Measurements from ENCODE around the gene STIMATE.
A peak's percentile ranks its signal among the peaks of the same experiment; 100 is the strongest.

STIMATE gene

DNA sequence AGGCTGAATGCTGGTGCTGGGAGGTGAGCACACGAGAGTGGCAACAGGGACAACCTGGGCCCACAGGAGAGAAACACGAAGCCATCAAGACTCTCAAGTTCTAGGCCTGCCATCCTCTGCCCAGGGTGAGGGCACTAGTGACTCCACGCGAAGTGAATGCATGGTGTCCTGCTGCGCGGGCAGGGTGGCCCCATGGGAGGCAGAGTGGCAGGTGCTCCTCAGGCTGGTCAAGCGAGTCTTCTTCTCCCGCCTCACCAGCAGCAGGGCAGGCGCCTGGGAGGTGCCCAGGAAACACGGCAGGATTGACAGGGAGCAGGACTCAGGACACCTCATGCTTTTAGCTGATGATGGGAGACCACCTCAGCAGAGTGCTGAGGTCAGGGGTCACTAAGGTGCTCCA, 26.9 kb downstream of the STIMATE start:
- DNase-seq (ENCODE audit: low read depth in 2 of 2): no peak

DNA sequence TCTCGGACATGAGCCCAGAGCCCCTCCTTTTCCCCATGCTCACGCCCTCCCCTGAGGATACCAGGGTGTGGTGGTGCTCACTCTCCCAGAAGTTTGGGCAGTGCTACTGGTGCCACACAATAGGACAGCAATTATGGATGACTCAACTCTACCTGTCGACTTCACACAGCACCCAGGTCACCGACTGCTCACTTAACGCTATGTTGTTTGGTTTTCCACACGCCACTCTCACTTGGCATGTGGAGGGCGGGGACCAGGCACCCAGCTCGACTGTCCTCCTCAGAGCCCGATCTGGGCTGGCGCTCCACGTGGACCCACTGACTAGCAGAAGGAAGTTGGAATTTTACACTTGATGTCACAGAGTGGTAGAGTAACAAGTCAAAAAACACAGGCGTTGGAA, 30.9 kb downstream of the STIMATE start:
- no peak for DNase-seq (ENCODE audit: low read depth in 2 of 2)

DNA sequence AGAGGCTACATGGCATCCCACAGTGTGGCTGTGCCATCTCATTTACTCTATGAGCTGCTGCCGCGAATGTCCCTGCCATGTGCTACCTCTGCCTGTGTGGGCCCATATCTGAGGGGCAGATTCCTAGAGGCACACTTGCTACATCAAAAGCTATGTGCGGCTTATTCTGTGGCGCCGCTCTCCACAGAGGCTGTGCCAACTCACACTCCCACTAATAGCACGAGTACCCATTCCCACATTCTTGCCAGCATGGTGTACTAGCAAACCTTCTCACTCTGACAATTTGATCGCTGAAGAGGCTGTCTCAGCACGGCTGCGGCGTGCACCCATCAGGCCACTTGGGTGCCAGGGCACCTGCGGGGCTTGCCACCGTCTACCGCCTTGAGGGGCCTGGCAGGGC, 31.4 kb downstream of the STIMATE start:
- no peak for DNase-seq (ENCODE audit: low read depth in 2 of 2)

DNA sequence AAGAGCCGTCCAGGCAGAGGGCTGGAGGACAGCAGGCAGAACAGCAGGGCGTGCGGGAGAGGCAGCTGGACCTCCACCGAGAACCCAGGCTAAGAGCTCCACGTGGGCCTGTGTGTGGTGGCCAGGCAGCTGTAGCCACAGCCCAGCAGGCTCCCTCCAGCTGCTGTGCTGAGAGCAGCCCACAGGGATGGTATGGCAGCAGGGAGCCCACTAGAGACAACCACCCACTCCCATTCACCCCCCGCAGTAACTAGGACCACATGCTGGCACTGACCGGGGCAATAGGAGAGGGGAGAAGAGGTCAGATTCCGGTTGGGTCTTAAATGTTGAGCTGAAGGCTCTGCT, 37.0 kb downstream of the STIMATE start:
- DNase-seq (ENCODE audit: low read depth in 2 of 2): no peak

DNA sequence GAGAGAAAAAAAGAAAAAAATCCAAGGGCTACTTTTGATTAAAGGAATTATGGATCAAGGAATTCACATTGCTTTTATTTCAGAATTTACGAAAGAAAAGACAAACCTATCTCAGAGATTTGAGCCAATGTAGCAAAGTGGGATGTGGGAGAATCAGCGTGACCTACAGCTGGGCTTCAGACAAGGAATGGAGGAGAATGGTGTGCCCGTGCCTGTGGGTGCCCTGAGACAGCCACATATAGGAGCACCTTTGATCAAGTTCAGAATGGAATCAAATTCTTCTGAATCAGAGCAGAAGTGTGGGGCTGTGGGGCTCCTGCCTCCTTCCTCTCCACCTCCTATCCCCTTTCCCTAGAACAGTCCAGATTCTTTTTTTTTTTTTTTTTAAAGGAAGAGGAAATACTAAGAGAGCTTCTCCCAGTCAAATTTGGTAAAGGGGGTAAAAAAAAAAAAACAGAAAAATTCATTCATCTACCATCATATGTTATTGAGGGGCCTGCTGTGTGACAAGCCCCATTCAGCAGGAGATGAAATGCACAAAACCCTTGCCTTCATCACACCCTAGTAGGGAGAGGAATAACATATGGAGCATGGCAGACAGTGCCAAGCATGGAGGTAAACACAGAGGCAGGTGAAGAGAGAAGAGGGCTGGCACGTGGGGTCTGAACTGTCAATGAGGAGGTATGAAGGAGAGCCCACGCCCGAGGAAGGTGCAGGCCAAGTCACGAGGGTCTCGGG, 37.5 kb downstream of the STIMATE start:
- DNase-seq (ENCODE audit: low read depth in 2 of 2): no peak

DNA sequence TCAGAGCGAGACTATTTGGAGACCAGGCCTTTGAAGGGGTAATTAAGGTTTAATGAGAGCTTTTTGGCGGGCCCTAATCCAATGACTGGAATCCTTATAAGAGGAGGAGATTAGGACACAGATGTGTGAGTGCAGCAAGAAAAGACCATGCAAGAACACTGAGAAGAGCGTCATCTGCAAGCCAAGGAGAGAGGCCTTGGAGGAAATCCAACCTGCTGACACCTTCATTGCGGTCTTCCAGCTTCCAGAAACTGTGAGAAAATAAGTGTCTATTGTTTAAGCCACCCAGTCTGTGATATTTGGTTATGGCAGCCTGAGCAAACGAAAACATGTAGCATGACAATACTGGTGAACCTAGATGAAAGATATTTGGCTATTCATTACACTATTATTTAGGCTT, 39.5 kb downstream of the STIMATE start:
- no peak for DNase-seq (ENCODE audit: low read depth in 2 of 2)

DNA sequence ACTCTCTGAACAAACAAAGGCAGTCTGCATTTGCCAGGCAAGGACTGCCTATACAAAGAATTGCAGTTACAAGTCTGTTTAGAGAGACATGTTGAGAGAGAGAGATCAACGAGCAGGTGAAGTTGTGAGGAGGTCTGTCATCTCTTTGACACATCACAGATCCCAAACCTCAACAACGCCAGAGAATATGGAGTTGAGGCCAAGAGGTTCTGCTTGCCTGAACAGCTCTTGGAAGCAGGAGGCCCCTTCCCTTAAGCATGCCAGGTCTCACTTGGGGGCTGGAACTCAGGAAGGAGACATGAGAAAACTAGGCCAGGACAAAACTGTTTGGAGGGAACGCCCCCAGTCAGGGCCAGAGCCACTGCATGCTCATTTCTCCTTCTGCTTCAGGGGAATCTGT, 40.2 kb downstream of the STIMATE start:
- no peak for DNase-seq (ENCODE audit: low read depth in 2 of 2)

DNA sequence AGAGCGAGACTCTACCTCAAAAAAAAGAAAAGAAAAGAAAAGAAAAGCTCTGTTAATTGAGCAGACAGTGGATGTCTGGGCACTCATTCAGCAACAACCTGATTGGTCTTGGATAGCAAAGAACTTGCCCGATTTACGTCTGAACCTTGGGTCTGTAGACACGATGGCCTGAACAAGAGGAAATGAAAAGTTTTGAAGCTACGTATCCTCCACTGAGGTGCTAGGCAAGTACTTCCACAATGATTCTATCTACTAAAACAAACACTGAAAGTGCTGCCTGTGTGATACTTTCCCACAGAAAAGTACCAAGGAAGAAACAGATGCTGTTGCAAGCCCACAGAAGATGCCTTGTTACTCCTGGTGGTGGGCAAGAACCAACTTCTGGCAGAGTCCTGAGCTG, 40.7 kb downstream of the STIMATE start:
- DNase-seq (ENCODE audit: low read depth in 2 of 2): no peak

DNA sequence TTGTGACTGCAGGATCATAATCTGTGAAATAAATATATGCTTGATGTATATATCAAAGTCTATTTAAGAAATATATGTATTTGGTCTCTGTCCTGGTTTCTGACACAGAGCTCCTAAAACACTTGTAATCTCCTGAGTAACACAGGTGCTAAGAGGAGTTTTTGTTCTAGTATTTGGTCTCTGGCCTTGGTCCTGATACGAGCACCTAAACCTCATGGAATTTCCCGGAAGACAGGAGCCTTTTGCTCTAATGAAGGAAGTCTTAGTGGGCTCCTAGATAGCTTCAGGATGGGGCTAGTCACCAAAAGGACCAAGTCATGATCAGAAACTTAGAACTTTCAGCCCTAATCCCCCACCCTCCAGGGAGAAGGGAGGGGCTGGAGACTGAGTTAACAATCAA, 43.3 kb downstream of the STIMATE start:
- no peak for DNase-seq (ENCODE audit: low read depth in 2 of 2)

DNA sequence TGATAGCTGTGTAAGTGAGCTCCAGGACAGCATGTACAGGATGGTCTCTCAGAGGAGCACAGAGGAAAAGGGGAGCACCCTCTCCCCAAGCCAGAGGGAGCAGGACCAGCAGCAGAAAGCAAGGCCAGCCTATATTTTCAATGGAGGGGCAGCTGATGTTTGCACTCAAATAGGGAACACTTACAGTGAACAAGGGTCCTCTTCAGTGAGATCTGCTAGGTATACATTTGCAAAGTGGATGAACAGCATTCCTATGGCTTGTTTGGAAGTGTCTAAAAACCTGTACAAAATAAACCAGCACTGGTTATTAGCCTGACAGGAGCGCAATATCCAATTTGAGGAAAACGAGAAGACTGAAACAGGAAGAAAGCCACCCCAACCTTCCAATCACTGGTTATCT, 44.9 kb downstream of the STIMATE start:
- DNase-seq (ENCODE audit: low read depth in 2 of 2): no peak

DNA sequence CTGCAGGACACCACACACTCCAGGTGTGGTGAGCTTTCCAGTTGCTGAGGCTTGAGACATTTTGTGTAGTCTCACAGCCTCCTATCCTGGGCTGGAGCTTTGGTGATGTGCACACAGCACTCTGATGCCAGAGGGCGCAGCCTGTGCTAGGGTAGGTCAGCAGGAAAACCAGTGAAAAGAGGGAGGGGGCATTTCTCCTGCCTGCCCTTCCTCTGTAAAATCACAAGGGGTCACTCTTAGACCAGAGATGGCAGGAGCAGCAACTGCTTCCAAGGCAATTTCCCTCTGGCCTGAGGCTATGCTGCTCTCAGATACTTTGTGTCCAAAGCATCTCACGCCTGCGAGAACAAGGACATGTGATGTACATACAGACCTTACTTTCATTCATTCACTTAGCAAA, 46.0 kb downstream of the STIMATE start:
- no peak for DNase-seq (ENCODE audit: low read depth in 2 of 2)

DNA sequence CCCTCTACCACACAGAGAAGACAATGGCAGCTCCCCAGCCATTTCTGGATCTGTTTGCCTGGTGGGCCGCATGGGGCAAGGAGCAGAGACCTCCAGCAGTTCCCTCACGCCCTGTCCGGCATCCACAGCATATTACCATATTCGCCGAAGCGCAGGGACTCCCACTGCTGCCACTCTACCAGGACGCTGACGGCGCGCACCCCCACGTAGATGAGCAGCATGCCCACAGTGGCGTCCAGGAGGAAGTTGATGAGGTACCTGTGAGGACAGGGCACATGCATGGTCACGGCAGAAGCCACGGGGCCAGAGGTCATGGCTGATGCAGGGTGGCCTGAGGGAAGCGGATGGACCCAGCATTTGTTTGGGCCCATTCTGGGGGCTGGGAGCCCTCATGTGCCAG, 47.7 kb downstream of the STIMATE start:
- no peak for DNase-seq (ENCODE audit: low read depth in 2 of 2)

DNA sequence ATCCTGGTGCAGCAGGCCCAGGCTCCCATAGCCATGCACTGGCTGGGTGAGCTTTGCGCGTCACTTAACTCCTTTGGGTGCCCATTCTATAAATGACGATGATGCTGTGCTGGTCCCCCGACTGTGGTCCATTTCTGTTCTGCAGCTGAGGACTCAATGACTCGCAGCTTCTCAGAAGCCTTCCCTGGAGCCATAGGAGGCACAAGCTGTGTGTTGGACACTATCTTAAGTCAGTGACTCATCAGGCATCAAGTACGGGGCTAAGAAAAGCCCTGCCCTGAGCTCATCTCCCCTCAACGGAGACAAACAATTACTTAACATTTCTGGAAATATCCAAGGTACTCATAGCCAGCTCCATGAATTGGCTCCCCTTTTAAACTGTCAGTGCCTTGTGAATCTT, 48.7 kb downstream of the STIMATE start:
- DNase-seq (ENCODE audit: low read depth in 2 of 2): peak; percentile 29 to 31

DNA sequence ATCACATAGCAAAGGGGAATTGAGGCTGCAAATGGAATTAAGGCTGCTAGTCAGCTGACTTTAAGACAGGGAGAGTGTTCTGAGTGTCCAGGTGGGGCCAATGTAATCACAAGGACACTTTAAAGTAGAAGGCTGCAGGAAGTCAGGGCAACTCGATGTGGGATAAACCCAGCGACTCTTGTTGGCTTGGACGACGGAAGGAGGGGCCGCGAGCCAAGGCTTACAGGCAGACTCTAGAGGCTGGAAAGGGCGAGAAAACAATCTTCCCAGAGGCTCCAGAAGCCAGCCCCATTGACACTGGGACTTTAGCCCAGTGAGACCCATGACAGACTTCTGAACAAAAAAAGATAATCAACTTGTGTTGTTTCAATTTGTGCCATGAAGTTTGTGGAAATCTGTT, 49.6 kb downstream of the STIMATE start:
- DNase-seq (ENCODE audit: low read depth in 2 of 2): no peak

DNA sequence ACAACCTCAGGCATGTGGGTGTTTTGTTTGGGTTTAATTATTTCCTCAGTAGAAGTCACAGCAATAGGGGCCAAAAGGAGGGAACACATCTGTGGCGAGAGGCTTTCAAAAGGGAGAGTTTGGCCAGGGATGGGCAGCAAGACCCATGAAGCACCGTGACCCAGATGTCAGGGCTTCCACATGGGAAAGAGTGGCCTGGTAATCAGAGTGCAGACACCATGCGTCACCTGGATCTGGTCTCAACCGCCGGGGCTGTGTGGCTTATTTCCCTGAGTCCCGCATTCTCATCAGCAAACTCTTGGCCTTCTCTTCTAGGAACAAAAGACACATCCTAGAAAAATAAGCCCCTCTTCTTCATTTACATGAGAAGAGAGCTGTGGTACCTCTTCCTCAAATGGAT, 50.1 kb downstream of the STIMATE start:
- DNase-seq (ENCODE audit: low read depth in 2 of 2): no peak

DNA sequence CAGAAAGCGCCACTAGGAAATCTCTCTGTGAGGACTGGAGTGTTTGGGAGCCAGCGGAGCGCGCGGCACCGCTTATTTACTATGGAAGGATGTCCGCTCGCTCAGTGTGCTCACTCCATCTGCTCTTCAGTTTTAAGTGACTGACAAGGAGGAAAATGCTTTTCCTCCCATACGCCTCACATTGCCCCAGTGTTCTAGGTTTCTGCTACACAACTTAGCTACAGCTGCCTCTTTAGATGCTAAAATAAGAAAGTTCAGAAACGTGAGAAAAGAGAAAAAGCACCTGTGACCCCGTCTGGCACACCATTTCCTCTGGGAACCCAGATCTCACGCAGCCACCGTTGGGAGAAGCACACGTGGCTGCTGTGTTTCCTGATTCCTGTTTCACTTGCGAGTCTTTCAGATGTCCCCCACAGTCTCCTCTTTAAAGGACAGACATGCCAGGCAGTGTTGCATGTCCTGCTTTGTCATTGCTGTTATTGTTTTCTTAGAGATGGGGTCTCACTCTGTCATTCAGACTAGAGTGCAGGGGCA, 50.8 kb downstream of the STIMATE start:
- DNase-seq (ENCODE audit: low read depth in 2 of 2): no peak

DNA sequence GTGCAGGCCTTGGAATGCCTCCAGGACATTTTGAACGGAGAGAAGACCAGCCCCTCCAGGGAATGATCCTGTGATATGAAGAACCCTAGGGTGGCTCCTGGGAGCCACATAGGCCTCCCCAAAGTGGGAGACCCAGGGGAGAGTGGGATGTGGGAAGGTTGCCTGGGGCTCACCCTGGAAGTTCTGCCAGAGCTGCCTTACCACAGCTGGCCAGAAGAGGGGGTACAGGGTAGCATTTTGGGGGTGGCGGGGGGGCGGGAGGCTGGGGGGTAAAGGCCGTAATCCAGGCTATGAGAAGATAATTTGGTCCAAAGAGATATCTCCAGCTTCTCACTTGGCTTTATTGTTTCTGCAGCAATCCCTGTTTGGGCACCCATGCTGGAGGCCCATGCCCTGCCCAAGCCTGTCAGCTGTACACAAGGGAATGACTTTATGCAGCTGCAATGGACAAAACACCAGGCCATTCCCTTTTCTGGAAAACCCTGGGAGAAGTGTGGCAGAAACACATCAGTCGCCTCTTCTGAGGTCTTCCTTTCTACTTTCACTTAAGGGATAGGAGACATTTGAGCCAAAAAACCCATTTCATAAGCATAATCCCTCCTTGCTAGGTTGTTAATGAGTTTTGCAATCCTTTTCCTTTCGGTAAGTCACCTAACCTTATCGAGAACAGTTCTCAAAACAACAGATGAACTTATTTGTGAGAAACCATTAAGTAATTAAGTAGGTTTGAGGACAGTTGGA, 51.5 kb downstream of the STIMATE start:
- DNase-seq (ENCODE audit: low read depth in 2 of 2): no peak

DNA sequence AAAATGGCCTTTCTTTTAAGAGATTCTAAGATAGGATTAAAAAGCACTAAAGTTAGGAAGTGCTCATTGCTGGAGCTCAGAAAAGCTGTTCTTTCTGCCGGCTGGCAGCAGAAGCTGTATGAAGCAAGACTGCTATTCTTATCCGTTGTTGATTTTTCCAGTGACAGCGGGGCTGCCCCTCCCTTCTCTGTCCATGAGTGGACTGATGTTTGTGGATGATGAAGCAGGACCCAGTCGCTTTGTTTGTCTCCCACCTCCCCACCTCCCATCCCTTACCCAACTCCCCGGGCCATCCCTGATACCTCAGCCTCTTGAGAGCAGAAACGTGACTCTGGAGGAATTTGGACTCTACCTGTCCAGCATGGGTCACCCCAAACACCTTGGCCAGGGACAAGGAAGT, 52.2 kb downstream of the STIMATE start:
- no peak for DNase-seq (ENCODE audit: low read depth in 2 of 2)

DNA sequence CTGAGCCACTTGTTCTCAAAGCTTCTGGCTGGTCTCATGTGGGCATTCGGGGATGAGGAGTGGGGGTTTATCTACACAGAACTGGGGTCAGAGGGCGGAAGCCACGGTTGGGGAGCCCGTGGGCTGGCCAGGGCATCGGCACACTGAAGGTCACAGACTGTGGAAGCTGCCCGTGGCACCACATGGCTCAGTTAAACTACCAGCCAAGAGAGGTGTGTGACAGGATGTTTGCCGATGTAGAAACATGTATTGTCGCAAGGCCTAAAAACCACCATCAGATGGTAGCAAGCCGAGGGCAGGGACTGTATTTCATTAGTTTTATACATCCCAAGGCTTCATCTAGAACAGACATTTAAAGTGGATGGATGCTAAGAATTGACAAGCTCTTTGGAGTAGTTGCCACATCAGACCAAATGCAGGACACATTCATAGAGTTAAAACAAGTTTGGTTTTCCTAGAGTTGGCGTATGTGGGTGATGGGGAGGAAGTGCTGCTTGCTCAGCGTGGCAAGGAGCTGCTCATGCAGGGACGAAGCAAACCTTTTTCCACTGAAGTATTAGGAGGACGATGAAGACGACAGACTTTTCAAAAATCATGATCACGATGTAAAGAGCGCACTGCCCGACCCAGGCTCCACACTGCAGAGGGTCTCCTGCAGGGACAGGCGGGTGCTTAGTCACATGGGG, 52.9 kb downstream of the STIMATE start:
- DNase-seq (ENCODE audit: low read depth in 2 of 2): no peak

DNA sequence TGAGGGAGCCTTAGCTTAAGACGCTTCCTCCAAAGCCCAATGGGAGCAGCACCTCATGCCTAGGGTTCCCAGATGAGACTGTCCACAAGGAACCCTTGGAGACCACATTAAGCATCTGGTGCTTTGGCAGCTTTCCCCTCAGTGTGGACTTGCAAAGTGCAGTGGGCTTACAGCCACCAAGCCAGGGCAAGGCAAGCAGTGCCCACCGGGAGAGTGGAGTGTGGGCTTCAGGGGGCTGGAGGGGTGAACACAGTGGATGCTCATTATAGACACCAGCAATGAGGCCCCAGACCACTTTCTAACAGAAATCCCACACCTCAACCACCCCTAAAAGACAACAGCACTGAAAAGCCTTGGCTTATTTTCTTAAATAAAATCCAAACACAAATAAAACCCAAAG, 53.5 kb downstream of the STIMATE start:
- no peak for DNase-seq (ENCODE audit: low read depth in 2 of 2)

DNA sequence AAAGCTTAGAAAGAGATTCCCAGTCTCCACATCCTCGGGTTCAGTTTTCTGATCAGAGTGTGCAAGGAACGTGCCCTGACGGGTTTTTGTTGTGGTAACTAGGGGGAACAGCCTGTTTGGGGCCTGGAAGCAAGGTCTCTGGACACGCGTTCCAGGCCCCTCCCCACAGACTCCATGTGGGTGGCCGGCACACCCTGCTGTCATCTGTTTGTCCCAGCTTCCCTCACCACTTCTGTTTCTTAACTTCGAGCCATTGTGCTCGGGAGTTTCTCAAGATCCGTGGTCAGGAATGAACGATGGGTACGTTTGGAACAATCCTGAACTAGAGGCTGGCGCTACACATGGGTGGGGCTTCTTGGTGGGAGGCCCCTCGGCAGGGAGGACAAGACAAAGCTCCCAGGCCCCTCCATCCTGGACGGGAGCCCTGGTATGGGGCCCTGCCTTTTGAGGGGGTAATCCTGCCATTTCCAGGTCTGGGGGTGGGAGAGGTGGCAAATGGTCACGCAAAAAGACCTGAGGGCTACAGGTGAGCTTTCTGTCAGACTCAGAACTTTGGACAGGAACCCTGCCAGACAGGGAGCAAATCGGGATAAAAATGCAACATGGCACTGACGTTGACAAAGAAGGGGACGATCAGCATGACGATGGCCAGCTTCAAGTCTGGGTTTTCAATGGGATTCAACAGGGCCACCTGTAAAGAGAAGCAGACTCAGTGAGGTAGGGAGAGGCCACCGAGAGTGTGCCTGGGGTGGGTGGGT, 54.1 kb downstream of the STIMATE start:
- no peak for DNase-seq (ENCODE audit: low read depth in 2 of 2)

DNA sequence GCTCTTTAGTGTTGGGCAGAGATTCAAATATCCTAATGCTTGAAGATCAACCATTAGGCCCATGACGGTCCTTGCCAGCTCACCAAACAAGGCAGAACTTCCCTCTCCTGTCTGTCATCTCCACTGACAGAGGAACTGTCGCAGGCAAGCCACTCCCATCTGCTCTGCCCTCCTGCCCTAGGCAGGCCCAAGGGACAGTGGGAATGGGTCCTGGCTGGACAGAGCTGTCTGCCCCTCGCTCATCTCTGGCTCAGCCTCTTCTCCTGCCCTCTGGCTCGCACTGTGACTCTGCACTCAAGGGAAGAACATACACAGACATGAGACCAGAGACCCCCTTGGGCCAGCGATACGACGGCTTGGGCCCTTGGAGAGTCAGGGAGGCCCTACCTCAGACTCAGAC, 54.9 kb downstream of the STIMATE start:
- DNase-seq (ENCODE audit: low read depth in 2 of 2): no peak

Data from fibroblast of skin of left biceps (primary cell).